Duodenal mucosa (tissue), 2 donors: ENCODE data around the gene DPH1.

Source experiments
- H3K27ac ChIP-seq: one replicate; pipeline ENCODE4 v1.7.0; 2013; ENCODE audit warnings: low read depth, low read length
- H3K27me3 ChIP-seq, 2 donors: one replicate each; pipeline ENCODE4 v1.7.0; 2013; ENCODE audit warnings: low read length in 2 of 2, control low read depth in 1 of 2; ENCODE audit not compliant: insufficient read depth in 2 of 2, control insufficient read depth in 1 of 2
- H3K36me3 ChIP-seq, 2 donors: one replicate each; pipeline ENCODE4 v1.7.0; 2013; ENCODE audit warnings: low read length in 2 of 2, control low read depth in 1 of 2; ENCODE audit not compliant: insufficient read depth in 2 of 2, control insufficient read depth in 1 of 2
- H3K4me1 ChIP-seq, 2 donors: one replicate each; pipeline ENCODE4 v1.7.0; 2013; ENCODE audit warnings: low read length in 2 of 2, control low read depth in 1 of 2; ENCODE audit not compliant: insufficient read depth in 2 of 2, control insufficient read depth in 1 of 2
- H3K4me3 ChIP-seq, 2 donors: one replicate each; pipeline ENCODE4 v1.7.0; 2013; ENCODE audit warnings: low read length in 2 of 2, low read depth in 1 of 2
- H3K9ac ChIP-seq, 2 donors: one replicate each; pipeline ENCODE4 v1.7.0; 2013; ENCODE audit warnings: low read length in 2 of 2, low read depth in 1 of 2
- H3K9me3 ChIP-seq, 2 donors: one replicate each; pipeline ENCODE4 v1.7.0; 2013; ENCODE audit warnings: low read length in 2 of 2, control low read depth in 1 of 2; ENCODE audit not compliant: control insufficient read depth in 1 of 2

The DPH1 gene

DNA sequence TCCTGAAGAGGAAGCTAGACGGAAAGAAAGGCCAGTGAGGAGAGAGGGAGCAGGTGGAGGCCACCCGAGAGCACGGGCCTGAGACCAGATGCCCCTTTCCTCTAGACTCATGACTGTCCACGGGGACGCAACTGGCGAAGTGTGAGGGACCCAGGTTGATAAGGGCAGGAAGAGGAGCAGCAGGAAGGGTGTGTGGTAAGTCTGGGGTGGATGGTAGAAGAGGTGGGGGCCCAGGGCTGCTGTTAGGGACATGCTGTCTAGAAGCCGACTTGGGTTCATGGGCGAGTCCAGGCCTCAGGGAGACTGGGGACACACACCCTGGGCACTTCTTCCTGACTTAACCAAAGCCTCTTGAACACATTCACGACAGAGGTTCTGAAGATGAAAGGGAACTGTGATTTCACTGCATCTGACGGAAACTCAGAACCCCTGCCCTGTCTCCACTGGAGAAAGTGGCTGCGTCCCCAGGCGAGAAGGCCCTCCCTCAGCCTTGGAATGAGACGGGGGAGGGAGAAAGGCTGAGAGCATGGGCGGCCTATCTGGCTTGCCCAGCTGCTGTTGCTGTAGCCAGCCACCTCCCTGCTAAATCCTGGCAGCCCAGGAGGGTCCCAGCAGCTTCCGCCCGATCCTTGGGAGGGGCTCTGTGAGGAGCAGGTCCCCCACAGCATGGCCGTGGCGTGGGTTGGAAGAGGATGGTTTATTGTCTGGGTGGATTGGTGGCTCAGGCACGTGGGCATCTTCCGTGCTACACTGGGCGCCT is 30.9 kb downstream of the DPH1 start:
- Histone ChIP-seq H3K4me1 (peaks cover 24 to 54% of the 10 kb centered on the region in 2 donors), H3K4me3 (peak overlapping the region in 1 of 2 donors; percentile 36), H3K9ac (peak overlapping the region in 1 of 2 donors; percentile 23), H3K36me3 (peaks cover under 1 to 28% of the 10 kb centered on the region in 2 donors), H3K27me3 (peaks cover 7 to 14% of the 10 kb centered on the region in 2 donors), H3K9me3 (no peaks in the 10 kb centered on the region), H3K27ac (peak overlapping the region; percentile 75)

DNA sequence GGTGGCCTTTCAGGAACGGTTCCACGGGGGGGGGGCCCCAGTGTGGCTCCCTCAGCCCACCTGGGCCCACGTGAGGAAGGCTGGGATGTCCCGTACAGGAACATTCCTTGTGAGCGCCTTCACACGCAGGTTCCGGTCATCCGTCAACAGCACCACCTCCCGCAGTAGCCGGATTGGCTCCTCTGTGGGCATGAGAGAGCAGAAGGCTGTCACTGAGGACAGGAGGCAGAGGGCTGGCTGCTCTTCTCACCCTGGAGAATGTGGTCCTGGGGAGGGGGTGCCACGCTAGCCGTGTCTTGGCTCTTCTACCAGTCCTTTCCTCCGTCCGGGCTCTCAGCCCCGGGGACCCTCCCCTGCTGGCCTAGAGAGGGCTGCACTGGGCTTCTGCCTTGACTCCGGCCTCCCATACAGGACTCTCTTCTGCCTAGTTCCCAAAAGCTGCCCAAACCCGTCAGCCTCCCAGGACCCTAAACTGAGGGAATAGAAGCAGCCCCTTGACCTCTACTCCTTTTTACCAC is 31.5 kb downstream of the DPH1 start:
- Histone ChIP-seq H3K4me1 (peaks cover 29 to 59% of the 10 kb centered on the region in 2 donors), H3K4me3 (no peak overlapping the region), H3K9me3 (no peaks in the 10 kb centered on the region), H3K27ac (peak overlapping the region; percentile 75), H3K27me3 (peaks cover 7 to 10% of the 10 kb centered on the region in 2 donors), H3K9ac (peak overlapping the region in 1 of 2 donors; percentile 17), H3K36me3 (peaks cover 5 to 34% of the 10 kb centered on the region in 2 donors)

DNA sequence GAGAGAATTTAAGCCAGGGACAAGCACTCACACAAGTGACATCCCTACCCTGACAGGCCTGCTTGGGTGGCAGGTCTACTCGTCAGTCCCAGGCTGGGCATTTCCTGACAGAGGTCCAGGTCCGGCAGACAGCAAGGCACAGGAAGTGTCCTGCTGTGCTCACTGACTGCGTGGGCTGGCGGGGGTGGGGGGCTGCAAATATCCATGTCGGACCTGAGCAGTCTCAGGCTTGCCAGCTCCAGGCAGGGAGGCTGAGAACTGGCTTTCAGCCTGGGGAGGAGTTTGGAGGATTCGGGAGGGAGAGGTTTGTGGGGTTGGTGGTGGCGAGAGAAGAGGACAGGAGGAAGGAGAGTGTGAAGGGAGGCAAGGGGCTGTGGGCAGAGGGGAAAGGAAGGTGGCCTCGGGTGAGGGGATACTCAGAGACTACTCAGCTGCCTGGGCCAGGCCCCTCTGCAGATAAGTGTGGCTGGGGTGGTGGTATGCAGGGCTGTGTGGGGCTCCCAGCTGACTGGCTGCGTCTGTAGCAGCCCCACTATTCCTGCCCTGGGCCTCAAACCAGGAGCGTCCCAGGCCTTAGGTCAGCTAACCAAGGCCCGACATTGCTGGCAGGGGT is 32.7 kb downstream of the DPH1 start:
- H3K9me3 ChIP-seq = no peaks in the 10 kb centered on the region
- H3K27me3 ChIP-seq = peaks cover 6 to 8% of the 10 kb centered on the region in 2 donors
- peaks cover 40 to 67% of the 10 kb centered on the region in 2 donors for H3K4me1 ChIP-seq
- no peak overlapping the region for H3K4me3 ChIP-seq
- H3K27ac ChIP-seq = peak overlapping the region; percentile 82
- peak overlapping the region; percentile 28 to 47 for H3K9ac ChIP-seq
- peaks cover 5 to 45% of the 10 kb centered on the region in 2 donors for H3K36me3 ChIP-seq

DNA sequence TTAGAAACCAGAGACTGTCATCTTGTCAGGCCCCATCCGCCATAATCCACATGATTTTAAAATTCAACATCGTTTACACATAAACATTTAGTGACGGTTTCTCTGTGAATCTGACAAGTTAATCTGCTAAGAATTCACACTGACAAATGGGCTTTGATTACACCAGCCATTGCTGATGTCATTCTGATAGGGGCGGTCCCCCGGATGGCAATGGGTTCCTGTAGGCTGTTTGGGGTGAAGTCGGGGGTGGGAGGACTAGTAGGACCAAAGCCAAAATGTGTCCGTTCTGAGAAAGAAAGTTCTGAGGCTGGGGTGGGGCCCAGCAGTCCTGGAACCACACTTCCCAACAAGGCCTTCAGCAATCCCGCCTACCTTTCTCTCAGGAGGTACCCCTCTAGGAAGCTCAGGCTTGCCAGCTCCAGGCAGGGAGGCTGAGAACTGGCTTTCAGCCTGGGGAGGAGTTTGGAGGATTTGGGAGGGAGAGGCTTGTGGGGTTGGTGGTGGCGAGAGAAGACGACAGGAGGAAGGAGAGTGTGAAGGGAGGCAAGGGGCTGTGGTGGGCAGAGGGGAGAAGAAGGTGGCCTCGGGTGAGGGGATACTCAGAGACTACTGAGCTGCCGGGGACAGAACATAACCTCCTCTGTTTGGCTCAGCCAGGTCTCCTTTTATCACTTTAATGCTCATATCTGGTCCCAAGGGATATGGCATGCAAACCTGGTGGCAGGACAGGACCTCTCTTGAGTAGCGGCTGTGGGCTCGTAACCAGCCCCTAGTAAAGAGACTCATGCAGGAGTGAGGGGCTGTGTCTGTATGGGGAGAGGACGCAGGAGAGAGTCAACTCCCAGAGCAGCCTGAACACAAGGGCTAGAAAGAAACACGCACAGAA is 33.6 kb downstream of the DPH1 start:
- Histone ChIP-seq H3K27me3 (peaks cover 0 to 2% of the 10 kb centered on the region in 2 donors), H3K36me3 (peaks cover 5 to 48% of the 10 kb centered on the region in 2 donors), H3K9ac (peak overlapping the region in 1 of 2 donors; percentile 15), H3K27ac (peak overlapping the region; percentile 54), H3K9me3 (no peaks in the 10 kb centered on the region), H3K4me1 (peaks cover 42 to 70% of the 10 kb centered on the region in 2 donors), H3K4me3 (no peak overlapping the region)

DNA sequence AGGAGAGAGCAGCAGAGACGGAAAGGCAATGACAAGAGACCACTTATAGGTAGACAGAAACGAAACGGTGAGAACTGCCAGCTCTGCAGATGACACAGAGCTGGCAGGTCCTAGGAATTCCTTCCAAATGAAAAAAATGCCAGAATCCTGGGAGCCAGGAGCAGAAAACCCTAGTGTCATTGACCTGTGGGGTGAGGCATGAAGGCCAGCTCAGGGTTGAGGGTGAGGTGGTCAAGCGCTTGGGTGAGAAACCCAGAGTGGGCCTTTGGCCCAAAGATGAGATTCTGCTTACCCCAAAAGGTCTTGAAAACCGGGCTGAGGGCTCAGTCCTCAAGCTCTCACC is 34.2 kb downstream of the DPH1 start:
- H3K27ac ChIP-seq = peak overlapping the region; percentile 54

DNA sequence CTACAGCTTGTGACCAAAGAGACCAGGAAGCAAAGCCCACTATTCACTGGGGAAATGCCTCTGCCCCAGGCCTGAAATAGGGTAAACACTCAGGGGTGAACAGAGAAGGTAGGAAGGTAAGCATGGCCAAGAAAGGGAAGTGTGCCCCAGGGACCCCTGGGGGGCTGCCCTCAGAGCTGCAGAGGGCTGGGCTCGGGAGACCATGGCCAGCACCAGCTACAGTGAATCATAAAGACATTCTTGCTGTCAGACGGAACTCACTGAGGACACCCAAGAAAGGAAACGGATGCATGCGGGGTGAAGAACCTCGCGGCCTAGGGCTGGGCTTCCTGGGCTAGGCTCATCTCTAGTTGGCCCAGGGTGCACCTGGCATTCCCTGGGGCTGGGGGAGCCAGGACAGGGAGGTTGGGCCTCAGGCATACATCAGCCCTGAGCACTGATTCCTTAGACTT is 34.6 kb downstream of the DPH1 start:
- H3K36me3 ChIP-seq = peaks cover 5 to 53% of the 10 kb centered on the region in 2 donors

More for the DNA sequence above, 34.2 kb downstream of the DPH1 start:
- Histone ChIP-seq H3K36me3 (peaks cover 5 to 53% of the 10 kb centered on the region in 2 donors), H3K9ac (peak overlapping the region in 1 of 2 donors; percentile 16), H3K4me3 (no peak overlapping the region), H3K9me3 (no peaks in the 10 kb centered on the region), H3K27me3 (peaks cover 0 to 2% of the 10 kb centered on the region in 2 donors), H3K4me1 (peaks cover 48 to 75% of the 10 kb centered on the region in 2 donors)

DNA sequence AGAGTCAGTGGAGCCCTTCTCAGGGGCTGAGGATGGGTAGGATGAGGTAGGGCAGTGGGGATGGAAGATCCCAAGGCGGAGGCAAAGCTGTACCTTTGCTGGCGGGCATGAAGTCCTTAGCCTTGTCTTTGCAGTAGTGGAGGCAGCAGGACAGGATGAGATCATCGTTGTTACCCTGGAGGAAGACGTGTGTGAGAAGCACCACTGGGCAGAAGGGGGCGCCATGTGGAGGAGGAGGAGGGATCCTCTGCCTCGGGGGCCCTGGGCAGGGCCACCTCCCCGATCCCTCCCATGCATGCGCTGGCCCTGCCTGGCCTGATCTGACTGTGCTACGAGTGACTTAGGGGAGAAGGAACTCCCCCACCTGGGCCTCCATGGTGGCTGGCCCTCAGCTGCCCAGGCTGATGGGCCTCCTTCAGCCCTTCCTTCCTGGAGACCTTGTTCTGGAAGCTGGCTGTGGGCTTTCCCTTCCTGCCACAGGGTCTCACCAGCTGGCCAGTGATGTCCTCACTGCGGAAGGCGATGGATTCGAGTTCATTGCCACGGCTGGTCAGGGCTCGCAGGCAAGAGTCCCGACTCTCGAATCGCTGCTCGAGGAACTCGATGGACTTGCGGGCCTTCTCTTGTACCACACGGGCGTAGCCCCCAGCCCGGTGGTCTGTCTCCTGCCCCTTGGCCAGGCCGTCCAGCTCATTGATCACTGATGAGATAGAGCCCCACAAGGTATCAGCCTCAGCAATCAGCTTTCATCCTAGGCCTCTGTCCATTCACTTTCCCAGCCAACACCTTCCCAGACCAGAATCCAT is 35.2 kb downstream of the DPH1 start:
- no peaks in the 10 kb centered on the region for H3K27me3 ChIP-seq
- H3K4me3 ChIP-seq = no peak overlapping the region
- H3K4me1 ChIP-seq = peaks cover 52 to 75% of the 10 kb centered on the region in 2 donors
- peak overlapping the region; percentile 58 for H3K27ac ChIP-seq
- peak overlapping the region; percentile 16 to 51 for H3K9ac ChIP-seq
- H3K36me3 ChIP-seq = peaks cover 5 to 53% of the 10 kb centered on the region in 2 donors
- no peaks in the 10 kb centered on the region for H3K9me3 ChIP-seq

More for the DNA sequence above, 34.6 kb downstream of the DPH1 start:
- H3K9ac ChIP-seq = peak overlapping the region; percentile 16 to 51
- peak overlapping the region; percentile 52 for H3K27ac ChIP-seq
- no peak overlapping the region for H3K4me3 ChIP-seq
- H3K9me3 ChIP-seq = no peaks in the 10 kb centered on the region
- H3K27me3 ChIP-seq = peaks cover 0 to 2% of the 10 kb centered on the region in 2 donors
- H3K4me1 ChIP-seq = peaks cover 49 to 75% of the 10 kb centered on the region in 2 donors

DNA sequence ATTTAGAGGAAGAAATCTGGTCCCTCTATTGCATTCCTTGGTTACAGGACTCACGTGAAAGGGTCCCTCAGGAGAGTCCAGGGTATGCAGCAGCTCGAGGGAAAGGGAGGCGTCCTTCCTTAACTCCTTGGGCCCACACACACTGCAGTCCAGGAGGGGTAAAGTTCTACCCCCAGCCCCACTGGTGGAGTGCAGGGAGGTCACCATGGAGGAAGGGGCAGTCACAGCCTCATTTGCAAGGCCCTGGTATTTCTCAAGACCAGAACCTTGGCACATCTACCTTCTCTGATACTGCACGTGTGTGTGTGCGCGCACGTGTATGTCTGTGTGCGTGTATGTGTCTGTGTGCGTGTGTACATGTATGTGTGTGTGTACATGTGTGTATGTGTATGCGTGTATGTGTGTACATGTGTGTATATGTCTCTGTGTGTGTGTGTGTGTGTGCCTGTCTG is 36.0 kb downstream of the DPH1 start:
- Histone ChIP-seq H3K27ac (peak overlapping the region; percentile 58), H3K4me1 (peaks cover 56 to 75% of the 10 kb centered on the region in 2 donors)

DNA sequence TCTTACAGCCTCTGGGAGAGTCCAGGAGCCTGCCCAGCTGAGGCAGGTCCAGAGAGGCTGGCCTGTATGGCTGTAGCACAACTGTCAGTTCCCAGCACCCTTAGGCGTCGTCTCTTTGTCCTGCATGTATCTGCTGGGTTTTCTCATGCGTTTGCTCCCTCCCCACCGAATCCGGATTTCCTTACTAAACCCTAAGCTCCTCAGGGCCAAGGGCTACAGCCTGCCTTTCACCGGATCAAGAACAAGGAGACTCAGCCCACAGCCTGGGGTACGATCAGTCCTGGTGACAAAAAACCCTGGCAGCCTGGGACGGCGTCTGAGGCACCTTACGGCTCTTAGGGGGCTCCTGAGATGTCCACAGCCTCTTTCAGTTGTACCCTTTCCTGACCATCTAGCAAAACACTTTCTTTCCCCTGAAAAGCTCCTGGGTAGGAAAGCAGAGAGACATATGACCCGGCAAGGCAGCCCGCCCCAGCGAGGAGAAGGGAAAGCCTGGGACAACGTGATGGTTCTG is 37.2 kb downstream of the DPH1 start:
- Histone ChIP-seq H3K4me1 (peaks cover 66 to 75% of the 10 kb centered on the region in 2 donors), H3K27ac (peak overlapping the region; percentile 76), H3K4me3 (no peak overlapping the region), H3K36me3 (peaks cover 13 to 47% of the 10 kb centered on the region in 2 donors), H3K27me3 (no peaks in the 10 kb centered on the region), H3K9me3 (no peaks in the 10 kb centered on the region), H3K9ac (no peak overlapping the region)

More for the DNA sequence above, 36.0 kb downstream of the DPH1 start:
- Histone ChIP-seq H3K9me3 (no peaks in the 10 kb centered on the region), H3K4me3 (no peak overlapping the region), H3K27me3 (no peaks in the 10 kb centered on the region), H3K36me3 (peaks cover 5 to 46% of the 10 kb centered on the region in 2 donors), H3K9ac (no peak overlapping the region)
